DND-41 (cell line): Measurements from ENCODE around the gene ARMC12.

ENCODE experiments used
- ATAC-seq: fragments of 200-7000 bp; cut with Tn5 transposase; 3 replicates; pipeline ENCODE4 v1.9.1; 2021; ENCODE audit warnings: low read depth; ENCODE audit not compliant: insufficient read depth
- DNase-seq: peaks from one replicate; pipeline ENCODE4 v3.0.0-alpha.2; 2020
- H2AFZ ChIP-seq: 2 replicates; pipeline ENCODE4 v1.6.0; 2012; ENCODE audit warnings: low read depth, low read length
- H3K27ac ChIP-seq: 2 replicates; pipeline ENCODE4 v1.5.1; 2012; ENCODE audit warnings: low read length, inconsistent platforms
- H3K27me3 ChIP-seq: fragments of 200-600 bp; sonication (generic); 2 replicates; pipeline ENCODE4 v1.6.0; 2012; ENCODE audit warnings: low read length, mild to moderate bottlenecking, inconsistent platforms; ENCODE audit not compliant: insufficient read depth, poor library complexity
- H3K36me3 ChIP-seq: 2 replicates; pipeline ENCODE4 v1.5.1; 2012; ENCODE audit warnings: low read length, inconsistent platforms; ENCODE audit not compliant: insufficient read depth
- H3K4me1 ChIP-seq: 2 replicates; pipeline ENCODE4 v1.5.1; 2012; ENCODE audit warnings: mild to moderate bottlenecking, low read length; ENCODE audit not compliant: insufficient read depth
- H3K4me2 ChIP-seq: 2 replicates; pipeline ENCODE4 v1.6.0; 2012; ENCODE audit warnings: mild to moderate bottlenecking, moderate library complexity, low read length, inconsistent platforms; ENCODE audit not compliant: insufficient read depth
- H3K4me3 ChIP-seq, 2 experiments: fragments of 200-600 bp in 1 of 2; shearing (Covaris generic) in 1 of 2; 2 replicates each; pipeline ENCODE4 v1.5.1; 2012 to 2016; ENCODE audit warnings: inconsistent platforms in 2 of 2, low read length in 2 of 2, mild to moderate bottlenecking in 2 of 2, low read depth in 1 of 2, moderate library complexity in 1 of 2
- H3K79me2 ChIP-seq: 2 replicates; pipeline ENCODE4 v1.6.0; 2012; ENCODE audit warnings: low read length, inconsistent platforms; ENCODE audit not compliant: insufficient read depth
- H3K9ac ChIP-seq: 2 replicates; pipeline ENCODE4 v1.6.0; 2012; ENCODE audit warnings: low read depth, mild to moderate bottlenecking, inconsistent platforms, low read length, moderate library complexity
- H3K9me3 ChIP-seq: 2 replicates; pipeline ENCODE4 v1.5.1; 2012; ENCODE audit warnings: low read length, moderate library complexity, mild to moderate bottlenecking, inconsistent platforms; ENCODE audit not compliant: insufficient read depth, severe bottlenecking
- H4K20me1 ChIP-seq: 2 replicates; pipeline ENCODE4 v1.6.0; 2012; ENCODE audit warnings: low read length; ENCODE audit not compliant: insufficient read depth
- CTCF ChIP-seq: IDR thresholded peaks from 2 replicates; pipeline ENCODE4 v1.5.1; 2012; ENCODE audit warnings: borderline replicate concordance, low read length, moderate library complexity, mild to moderate bottlenecking; ENCODE audit not compliant: poor library complexity, severe bottlenecking; ENCODE audit errors: extremely low read depth
- EZH2 ChIP-seq: IDR thresholded peaks from 3 replicates; pipeline ENCODE4 v1.6.1; 2012; ENCODE audit warnings: borderline replicate concordance, low read depth, mild to moderate bottlenecking, moderate library complexity, low read length, inconsistent platforms; ENCODE audit not compliant: severe bottlenecking

Gene ARMC12

DNA sequence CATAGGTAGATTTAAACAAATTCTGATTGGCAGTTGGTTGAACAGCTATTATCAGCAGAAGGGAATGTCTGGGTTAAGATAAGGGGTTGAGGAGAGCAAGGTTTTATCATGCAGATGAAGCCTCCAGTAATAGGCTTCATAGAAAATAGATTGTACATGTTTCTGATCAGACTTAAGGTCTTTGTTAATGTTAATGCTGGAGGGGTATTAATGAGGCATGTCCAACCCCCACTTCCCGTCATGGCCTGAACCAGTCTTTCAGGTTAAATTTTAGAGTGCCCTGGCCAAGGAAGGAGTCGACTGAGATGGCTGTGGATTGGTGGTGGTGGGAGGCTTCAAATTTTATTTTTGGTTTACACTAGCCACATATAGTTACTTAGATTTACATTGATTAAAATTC is 47.4 kb downstream of the ARMC12 start:
- no peak for DNase-seq
- no peaks in the 10 kb centered on the region for H3K4me1 ChIP-seq
- H3K27me3 ChIP-seq: peaks cover 6% of the 10 kb centered on the region
- no peak for ATAC-seq
- H3K9me3 ChIP-seq: no peaks in the 10 kb centered on the region
- no peak overlapping the region for H2AFZ ChIP-seq
- no peak overlapping the region for H3K9ac ChIP-seq
- TF ChIP-seq EZH2: no peak
- no peak for TF ChIP-seq CTCF
- no peak overlapping the region for H3K4me3 ChIP-seq
- H3K36me3 ChIP-seq: no peaks in the 10 kb centered on the region
- H3K4me2 ChIP-seq: no peak overlapping the region
- no peaks in the 10 kb centered on the region for H4K20me1 ChIP-seq
- no peaks in the 10 kb centered on the region for H3K79me2 ChIP-seq
- no peak overlapping the region for H3K27ac ChIP-seq

DNA sequence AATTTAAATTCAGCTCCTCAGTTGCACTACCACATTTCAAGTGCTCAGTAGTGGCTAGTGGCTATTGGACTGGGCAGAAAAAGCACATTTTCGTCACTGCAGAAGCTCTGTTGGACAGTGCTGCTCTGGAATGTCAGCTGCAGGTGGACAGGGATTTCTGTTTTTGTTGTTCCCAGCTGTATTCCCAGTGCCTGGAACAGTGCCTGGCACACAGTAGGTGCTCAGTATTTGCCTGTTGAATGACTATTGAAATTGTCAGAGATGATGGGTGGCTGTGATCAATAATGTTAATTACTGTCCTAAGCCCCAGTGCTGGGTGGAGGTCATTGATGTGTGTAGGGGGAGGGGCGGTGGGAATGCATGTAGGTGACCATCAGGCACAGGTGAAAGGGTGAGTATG is 49.4 kb downstream of the ARMC12 start:
- no peaks in the 10 kb centered on the region for H4K20me1 ChIP-seq
- H3K4me3 ChIP-seq: no peak overlapping the region
- no peak for ATAC-seq
- H3K27ac ChIP-seq: no peak overlapping the region
- H3K27me3 ChIP-seq: peaks cover 6% of the 10 kb centered on the region
- no peaks in the 10 kb centered on the region for H3K36me3 ChIP-seq
- H3K4me1 ChIP-seq: no peaks in the 10 kb centered on the region
- H2AFZ ChIP-seq: no peak overlapping the region
- no peak overlapping the region for H3K4me2 ChIP-seq
- TF ChIP-seq CTCF (no peak), EZH2 (no peak)
- H3K79me2 ChIP-seq: no peaks in the 10 kb centered on the region
- no peaks in the 10 kb centered on the region for H3K9me3 ChIP-seq
- no peak for DNase-seq
- H3K9ac ChIP-seq: no peak overlapping the region

GRCh38 chr6:35786810-35787209 is 50.0 kb downstream of the ARMC12 start:
- no peaks in the 10 kb centered on the region for H3K9me3 ChIP-seq
- H3K4me2 ChIP-seq: no peak overlapping the region
- no peak for DNase-seq
- TF ChIP-seq EZH2 (no peak), CTCF (no peak)
- no peak overlapping the region for H3K9ac ChIP-seq
- no peak overlapping the region for H3K4me3 ChIP-seq
- no peak overlapping the region for H2AFZ ChIP-seq
- no peaks in the 10 kb centered on the region for H4K20me1 ChIP-seq
- peaks cover 6% of the 10 kb centered on the region for H3K27me3 ChIP-seq
- H3K36me3 ChIP-seq: no peaks in the 10 kb centered on the region
- no peak for ATAC-seq
- H3K79me2 ChIP-seq: no peaks in the 10 kb centered on the region
- H3K4me1 ChIP-seq: no peaks in the 10 kb centered on the region
- no peak overlapping the region for H3K27ac ChIP-seq
